ENCODE measurements around the gene GBP2.

- TF ChIP-seq IRF2 (CRISPR knock-in tag; IDR thresholded peaks at IDR 0.05; ENCODE audit: borderline replicate concordance, low read depth) (no peak), CTCF (IDR thresholded peaks at IDR 0.05) (no peak), CBFB (CRISPR knock-in tag; IDR thresholded peaks at IDR 0.05; ENCODE audit: low read depth) (no peak), ZNF121 (CRISPR knock-in tag; IDR thresholded peaks at IDR 0.05) (no peak), NFE2L1 (CRISPR knock-in tag; IDR thresholded peaks at IDR 0.05) (no peak)
- TF ChIP-seq, protein P1, sequence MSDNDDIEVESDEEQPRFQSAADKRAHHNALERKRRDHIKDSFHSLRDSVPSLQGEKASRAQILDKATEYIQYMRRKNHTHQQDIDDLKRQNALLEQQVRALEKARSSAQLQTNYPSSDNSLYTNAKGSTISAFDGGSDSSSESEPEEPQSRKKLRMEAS (CRISPR knock-in tag; IDR thresholded peaks at IDR 0.05): no peak
Observed at GRCh38 chr1:89172468-89173143, 46.7 kb upstream of the GBP2 start.
